GM19468 (cell line): ENCODE results near the gene ARID1B.
A peak's percentile ranks its signal among the peaks of the same experiment; 100 is the strongest.
"Not testable (repeated sequence)": the region's sequence is repeated elsewhere in the genome, so short reads cannot be mapped to it uniquely, and the experiment has no call there.

Experiments
- ATAC-seq: cut with Tn5 transposase; IDR thresholded peaks from one replicate; pipeline ENCODE4 v1.9.1; 2021; ENCODE audit warnings: mild to moderate bottlenecking, moderate library complexity, moderate number of reproducible peaks; ENCODE audit not compliant: unreplicated experiment; ENCODE audit errors: extremely low read depth

ARID1B gene

GRCh38 chr6:157029980-157030690 is 253.0 kb downstream of the ARID1B start:
- peak; percentile 39 for ATAC-seq

- ATAC-seq, result no peak
These were observed 253.6 kb downstream of the ARID1B start for GRCh38 chr6:157030755-157031154.

- no peak for ATAC-seq
These were observed 255.7 kb downstream of the ARID1B start for GRCh38 chr6:157032923-157033322.

- ATAC-seq, result no peak
These were observed 256.4 kb downstream of the ARID1B start for GRCh38 chr6:157033428-157034140.

GRCh38 chr6:157034436-157035230 is 257.5 kb downstream of the ARID1B start:
- ATAC-seq, result no peak

- no peak for ATAC-seq
These were observed 258.4 kb downstream of the ARID1B start for GRCh38 chr6:157035546-157035945.

GRCh38 chr6:157036245-157036711 is 259.1 kb downstream of the ARID1B start:
- ATAC-seq, result no peak

- no peak for ATAC-seq
These were observed 260.0 kb downstream of the ARID1B start for GRCh38 chr6:157037165-157037564.

- ATAC-seq, result no peak
These were observed 261.4 kb downstream of the ARID1B start for GRCh38 chr6:157038610-157039009.

GRCh38 chr6:157039639-157040038 is 262.5 kb downstream of the ARID1B start:
- not testable (repeated sequence) for ATAC-seq

- no peak for ATAC-seq
These were observed 263.0 kb downstream of the ARID1B start for GRCh38 chr6:157040191-157040590.

- no peak for ATAC-seq
These were observed 268.8 kb downstream of the ARID1B start for GRCh38 chr6:157045831-157046454.

- ATAC-seq, result no peak
These were observed 269.6 kb downstream of the ARID1B start for GRCh38 chr6:157046776-157047175.

GRCh38 chr6:157047328-157047727 is 270.1 kb downstream of the ARID1B start:
- ATAC-seq, result no peak

GRCh38 chr6:157047951-157048350 is 270.8 kb downstream of the ARID1B start:
- no peak for ATAC-seq

- ATAC-seq, result no peak
These were observed 272.0 kb downstream of the ARID1B start for GRCh38 chr6:157049133-157049532.

- ATAC-seq, result no peak
These were observed 273.5 kb downstream of the ARID1B start for GRCh38 chr6:157050537-157051265.

GRCh38 chr6:157054531-157054979 is 277.4 kb downstream of the ARID1B start:
- no peak for ATAC-seq

- no peak for ATAC-seq
These were observed 278.7 kb downstream of the ARID1B start for GRCh38 chr6:157055863-157056262.

- ATAC-seq, result peak; percentile 47
These were observed 279.1 kb downstream of the ARID1B start for GRCh38 chr6:157056275-157056674.
